CD4-positive, alpha-beta T cell (primary cell): ENCODE results near the gene OSBPL1A. TPM values are rescaled to one million over a fixed set of nuclear protein-coding genes. Genes with fewer than 3 reads are reported as not detected.

ENCODE experiments used
- ATAC-seq: fragments of 200-7000 bp; cut with Tn5 transposase; one replicate; pipeline ENCODE4 v1.10.0; 2022; ENCODE audit warnings: mild to moderate bottlenecking; ENCODE audit not compliant: poor library complexity
- CTCF ChIA-PET: fragments of 350-600 bp; sonication (Branson Sonifier 250); formaldehyde crosslinking; loops from one replicate; lab custom pipeline; 2021; ENCODE audit warnings: antibody characterized with exemption, inconsistent platforms; lab: Charles Lee
- POLR2A ChIA-PET: fragments of 350-600 bp; sonication (Branson Sonifier 250); formaldehyde crosslinking; loops from one replicate; lab custom pipeline; 2021; ENCODE audit warnings: antibody characterized with exemption, inconsistent platforms; lab: Charles Lee
- DNase-seq, 14 experiments: peaks; one replicate each; pipeline ENCODE4 v3.0.0-alpha.2; 2013 to 2020; ENCODE audit warnings: mixed read lengths in 2 of 14
- H3K27ac ChIP-seq, 2 donors: one replicate each; pipeline versions ENCODE4 v1.5.1 to v1.7.0; 2013; ENCODE audit warnings: low read length in 2 of 2, low read depth in 1 of 2, mild to moderate bottlenecking in 1 of 2
- H3K27me3 ChIP-seq, 2 experiments: 1 replicate in 1 of 2; 2 replicates in 1 of 2; pipeline versions ENCODE4 v1.6.1 to v1.7.0; 2013; ENCODE audit warnings: low read length in 2 of 2, control low read depth in 1 of 2, mild to moderate bottlenecking in 1 of 2, moderate library complexity in 1 of 2; ENCODE audit not compliant: insufficient read depth in 2 of 2, control insufficient read depth in 1 of 2
- H3K36me3 ChIP-seq: one replicate; pipeline ENCODE4 v1.6.1; 2013; ENCODE audit warnings: low read length, control low read depth; ENCODE audit not compliant: insufficient read depth
- H3K4me1 ChIP-seq: one replicate; pipeline ENCODE4 v1.6.1; 2013; ENCODE audit warnings: low read length, control low read depth; ENCODE audit not compliant: insufficient read depth
- H3K4me3 ChIP-seq: one replicate; pipeline ENCODE4 v1.5.1; 2013; ENCODE audit warnings: mild to moderate bottlenecking, low read length, moderate library complexity
- H3K9me3 ChIP-seq, 2 experiments: 1 replicate in 1 of 2; 2 replicates in 1 of 2; pipeline versions ENCODE4 v1.6.1 to v1.7.0; 2013; ENCODE audit warnings: low read length in 2 of 2, mild to moderate bottlenecking in 2 of 2, control low read depth in 1 of 2, moderate library complexity in 1 of 2; ENCODE audit not compliant: control insufficient read depth in 1 of 2, insufficient read depth in 1 of 2
- H3K27ac Mint-ChIP-seq: one replicate; pipeline ENCODE4 v1.8.0; 2020; ENCODE audit warnings: mixed read lengths
- H3K27me3 Mint-ChIP-seq: one replicate; pipeline ENCODE4 v1.8.0; 2021; ENCODE audit warnings: mixed read lengths
- H3K36me3 Mint-ChIP-seq: one replicate; pipeline ENCODE4 v1.8.0; 2021; ENCODE audit warnings: low read depth, mixed read lengths
- H3K4me1 Mint-ChIP-seq: one replicate; pipeline ENCODE4 v1.8.0; 2021; ENCODE audit warnings: low read depth, mixed read lengths
- H3K4me3 Mint-ChIP-seq: one replicate; pipeline ENCODE4 v1.8.0; 2020; ENCODE audit warnings: mild to moderate bottlenecking, mixed read lengths
- H3K9me3 Mint-ChIP-seq: one replicate; pipeline ENCODE4 v1.8.0; 2020; ENCODE audit warnings: mixed read lengths
- intact Hi-C, 2 experiments: fragments of 100-400 bp; cut with DNase I in 1 of 2; cut with micrococcal nuclease in 1 of 2; formaldehyde crosslinking; loops; one replicate each; pipeline versions ENCODE4 v1.15.1 to v1.9.0; 2023 to 2025; cut with DNase I, micrococcal nuclease
- total RNA-seq, 174 experiments: library from RNA in 2 of 174; stranded (reverse) in 2 of 174; gene quantifications; one replicate each; pipeline ENCODE4 v1.2.3 and lab custom pipeline; 2021 to 2026
- TF ChIP-seq, protein P1 (sequence below): fragments of 200-600 bp; IDR thresholded peaks from one replicate; pipeline ENCODE4 v1.8.0; 2022; ENCODE audit warnings: antibody characterized with exemption, mild to moderate bottlenecking

Gene OSBPL1A
- total RNA-seq, 2 experiments from 2014 or later = 2.7 TPM

GRCh38 chr18:24228667-24229041 lies 169.0 kb downstream of the OSBPL1A start:
- no peaks in the 10 kb centered on the region for H3K36me3 ChIP-seq
- TF ChIP-seq, protein P1, sequence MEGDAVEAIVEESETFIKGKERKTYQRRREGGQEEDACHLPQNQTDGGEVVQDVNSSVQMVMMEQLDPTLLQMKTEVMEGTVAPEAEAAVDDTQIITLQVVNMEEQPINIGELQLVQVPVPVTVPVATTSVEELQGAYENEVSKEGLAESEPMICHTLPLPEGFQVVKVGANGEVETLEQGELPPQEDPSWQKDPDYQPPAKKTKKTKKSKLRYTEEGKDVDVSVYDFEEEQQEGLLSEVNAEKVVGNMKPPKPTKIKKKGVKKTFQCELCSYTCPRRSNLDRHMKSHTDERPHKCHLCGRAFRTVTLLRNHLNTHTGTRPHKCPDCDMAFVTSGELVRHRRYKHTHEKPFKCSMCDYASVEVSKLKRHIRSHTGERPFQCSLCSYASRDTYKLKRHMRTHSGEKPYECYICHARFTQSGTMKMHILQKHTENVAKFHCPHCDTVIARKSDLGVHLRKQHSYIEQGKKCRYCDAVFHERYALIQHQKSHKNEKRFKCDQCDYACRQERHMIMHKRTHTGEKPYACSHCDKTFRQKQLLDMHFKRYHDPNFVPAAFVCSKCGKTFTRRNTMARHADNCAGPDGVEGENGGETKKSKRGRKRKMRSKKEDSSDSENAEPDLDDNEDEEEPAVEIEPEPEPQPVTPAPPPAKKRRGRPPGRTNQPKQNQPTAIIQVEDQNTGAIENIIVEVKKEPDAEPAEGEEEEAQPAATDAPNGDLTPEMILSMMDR = no peak
- H3K27me3 ChIP-seq = no peaks in the 10 kb centered on the region
- H3K27ac ChIP-seq = no peak overlapping the region
- H3K9me3 ChIP-seq = no peaks in the 10 kb centered on the region
- no peak overlapping the region for H3K4me3 ChIP-seq
- ChIA-PET POLR2A (no interaction called here), CTCF (no interaction called here)
- Mint-ChIP-seq H3K27me3 (peaks cover 12% of the 10 kb centered on the region), H3K27ac (no peak overlapping the region), H3K4me3 (no peak overlapping the region), H3K9me3 (no peaks in the 10 kb centered on the region), H3K36me3 (no peaks in the 10 kb centered on the region), H3K4me1 (no peaks in the 10 kb centered on the region)
- H3K4me1 ChIP-seq = no peaks in the 10 kb centered on the region
- ATAC-seq = no peak
- intact Hi-C loops = no loop called here
- DNase-seq = no peak

DNA sequence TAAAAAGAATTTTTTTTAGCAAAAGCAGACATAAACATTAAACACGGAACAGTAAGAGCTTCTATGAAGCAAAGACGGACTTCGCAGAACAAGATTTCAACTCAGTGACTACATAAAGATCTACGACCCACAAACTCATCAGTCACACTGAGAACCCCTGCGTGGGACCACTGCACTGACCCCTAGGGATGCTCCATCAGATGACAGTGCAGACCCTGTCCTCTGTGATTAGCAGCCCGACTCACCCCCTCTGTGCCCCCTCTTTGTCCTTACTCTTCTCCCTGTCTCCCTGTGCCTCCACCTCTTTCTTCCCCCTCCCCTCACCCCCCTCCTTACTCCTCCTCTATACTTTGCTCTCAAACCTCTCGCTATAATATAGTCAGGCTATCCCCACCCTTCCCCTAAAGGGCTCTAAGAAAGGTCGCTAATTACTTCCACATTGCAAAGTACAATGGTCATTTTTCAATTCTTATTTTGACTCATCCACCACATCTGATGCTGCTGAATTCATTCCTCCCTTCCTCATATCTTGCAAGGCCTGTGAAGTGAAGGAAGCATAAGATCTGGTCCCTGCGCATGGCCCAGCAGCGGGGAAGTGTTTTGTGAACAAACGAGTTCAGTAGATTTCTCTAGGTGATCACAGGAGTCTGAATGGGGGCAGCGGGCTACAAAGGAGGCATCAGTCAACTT lies 169.5 kb downstream of the OSBPL1A start:
- TF ChIP-seq, protein P1 = no peak
- Histone ChIP-seq H3K4me3 (no peak overlapping the region), H3K9me3 (no peaks in the 10 kb centered on the region), H3K27me3 (no peaks in the 10 kb centered on the region), H3K36me3 (no peaks in the 10 kb centered on the region), H3K27ac (no peak overlapping the region), H3K4me1 (no peaks in the 10 kb centered on the region)
- Mint-ChIP-seq H3K4me3 (no peak overlapping the region), H3K9me3 (no peaks in the 10 kb centered on the region), H3K27ac (no peak overlapping the region), H3K4me1 (no peaks in the 10 kb centered on the region), H3K36me3 (no peaks in the 10 kb centered on the region), H3K27me3 (peaks cover 12% of the 10 kb centered on the region)
- intact Hi-C loops = no loop called here
- CTCF ChIA-PET = no interaction called here
- ATAC-seq = no peak
- no peak for DNase-seq
- POLR2A ChIA-PET = no interaction called here

- ChIA-PET POLR2A (no interaction called here), CTCF (no interaction called here)
- Mint-ChIP-seq H3K27ac (no peak overlapping the region), H3K4me1 (no peaks in the 10 kb centered on the region), H3K9me3 (no peaks in the 10 kb centered on the region), H3K27me3 (no peaks in the 10 kb centered on the region), H3K36me3 (no peaks in the 10 kb centered on the region), H3K4me3 (no peak overlapping the region)
- Histone ChIP-seq H3K4me3 (no peak overlapping the region), H3K27ac (no peak overlapping the region), H3K27me3 (no peaks in the 10 kb centered on the region), H3K4me1 (no peaks in the 10 kb centered on the region), H3K36me3 (no peaks in the 10 kb centered on the region), H3K9me3 (no peaks in the 10 kb centered on the region)
- DNase-seq = no peak
- intact Hi-C loops = no loop called here
- no peak for ATAC-seq
- TF ChIP-seq, protein P1 = no peak
Measured at GRCh38 chr18:24220318-24220688, 177.3 kb downstream of the OSBPL1A start.
